Measurements from ENCODE around the gene EVL. TPM values are rescaled to one million over a fixed set of nuclear protein-coding genes. Genes with fewer than 3 reads are reported as not detected.
A peak's percentile ranks its signal among the peaks of the same experiment; 100 is the strongest.

EVL gene
- polyA plus RNA-seq, 4 donors: 21.0 to 102 (median 31.8) TPM

GRCh38 chr14:100107236-100107635, 42.0 kb downstream of the EVL start:
- H3K4me1 ChIP-seq (ENCODE audit: control insufficient read depth in 3 of 3, insufficient read depth in 2 of 3, low read depth in 1 of 3, low read length in 2 of 3): peaks cover 0 to 8% (median 4%) of the 10 kb centered on the region in 3 donors
- H3K27ac ChIP-seq (ENCODE audit: low read depth in 1 of 3, low read length in 2 of 3): peak overlapping the region in 1 of 3 donors; percentile 48

GRCh38 chr14:100108042-100108825, 43.0 kb downstream of the EVL start:
- H3K4me3 ChIP-seq (ENCODE audit: low read depth in 1 of 3, low read length in 3 of 3): no peak overlapping the region
- DNase-seq: peak; percentile 72 to 85
- H3K27ac ChIP-seq (ENCODE audit: low read depth in 1 of 3, low read length in 2 of 3): peak overlapping the region in 1 of 3 donors; percentile 32
- peaks cover 0 to 55% (median 0%) of the 10 kb centered on the region in 3 donors for H3K36me3 ChIP-seq (ENCODE audit: control insufficient read depth in 3 of 3, insufficient read depth in 2 of 3, low read depth in 1 of 3, low read length in 3 of 3)
- no peaks in the 10 kb centered on the region for H3K27me3 ChIP-seq (ENCODE audit: control insufficient read depth in 3 of 3, insufficient read depth in 3 of 3, low read length in 3 of 3)
- H3K9me3 ChIP-seq (ENCODE audit: control insufficient read depth in 2 of 2, insufficient read depth in 1 of 2, low read depth in 1 of 2, low read length in 1 of 2): no peaks in the 10 kb centered on the region
- no peak for FAIRE-seq
- WGBS, 3 donors: 29 to 35% (median 34%) methylated on average over 13 of the region's 13 CpGs
- peaks cover 0 to 8% (median 4%) of the 10 kb centered on the region in 3 donors for H3K4me1 ChIP-seq (ENCODE audit: control insufficient read depth in 3 of 3, insufficient read depth in 2 of 3, low read depth in 1 of 3, low read length in 2 of 3)

More at GRCh38 chr14:100107236-100107635, 42.0 kb downstream of the EVL start:
- 77 to 87% (median 87%) methylated on average over 5 of the region's 5 CpGs for WGBS, 3 donors
- Histone ChIP-seq H3K4me3 (ENCODE audit: low read depth in 1 of 3, low read length in 3 of 3) (no peak overlapping the region), H3K9me3 (ENCODE audit: control insufficient read depth in 2 of 2, insufficient read depth in 1 of 2, low read depth in 1 of 2, low read length in 1 of 2) (no peaks in the 10 kb centered on the region), H3K27me3 (ENCODE audit: control insufficient read depth in 3 of 3, insufficient read depth in 3 of 3, low read length in 3 of 3) (no peaks in the 10 kb centered on the region), H3K36me3 (ENCODE audit: control insufficient read depth in 3 of 3, insufficient read depth in 2 of 3, low read depth in 1 of 3, low read length in 3 of 3) (peaks cover 0 to 53% (median 0%) of the 10 kb centered on the region in 3 donors)
- DNase-seq: no peak
- FAIRE-seq: no peak

- no peak overlapping the region for H3K27ac ChIP-seq (ENCODE audit: low read depth in 1 of 3, low read length in 2 of 3)
- WGBS, 3 donors: 81 to 85% (median 85%) methylated on average over 10 of the region's 10 CpGs
- H3K9me3 ChIP-seq (ENCODE audit: control insufficient read depth in 2 of 2, insufficient read depth in 1 of 2, low read depth in 1 of 2, low read length in 1 of 2): no peaks in the 10 kb centered on the region
- H3K4me1 ChIP-seq (ENCODE audit: control insufficient read depth in 3 of 3, insufficient read depth in 2 of 3, low read depth in 1 of 3, low read length in 2 of 3): peaks cover 0 to 4% (median 2%) of the 10 kb centered on the region in 3 donors
- H3K4me3 ChIP-seq (ENCODE audit: low read depth in 1 of 3, low read length in 3 of 3): no peak overlapping the region
- H3K27me3 ChIP-seq (ENCODE audit: control insufficient read depth in 3 of 3, insufficient read depth in 3 of 3, low read length in 3 of 3): no peaks in the 10 kb centered on the region
- no peak for DNase-seq
- peaks cover 0 to 49% (median 0%) of the 10 kb centered on the region in 3 donors for H3K36me3 ChIP-seq (ENCODE audit: control insufficient read depth in 3 of 3, insufficient read depth in 2 of 3, low read depth in 1 of 3, low read length in 3 of 3)
- FAIRE-seq: no peak
Measured at GRCh38 chr14:100108840-100109593, 43.8 kb downstream of the EVL start.

GRCh38 chr14:100109594-100109955, 44.4 kb downstream of the EVL start:
- WGBS, 3 donors: 87 to 96% (median 93%) methylated on average over 9 of the region's 9 CpGs
- DNase-seq: no peak
- Histone ChIP-seq H3K4me3 (ENCODE audit: low read depth in 1 of 3, low read length in 3 of 3) (no peak overlapping the region), H3K9me3 (ENCODE audit: control insufficient read depth in 2 of 2, insufficient read depth in 1 of 2, low read depth in 1 of 2, low read length in 1 of 2) (no peaks in the 10 kb centered on the region), H3K4me1 (ENCODE audit: control insufficient read depth in 3 of 3, insufficient read depth in 2 of 3, low read depth in 1 of 3, low read length in 2 of 3) (peaks cover 0 to 4% (median 2%) of the 10 kb centered on the region in 3 donors), H3K27me3 (ENCODE audit: control insufficient read depth in 3 of 3, insufficient read depth in 3 of 3, low read length in 3 of 3) (no peaks in the 10 kb centered on the region), H3K36me3 (ENCODE audit: control insufficient read depth in 3 of 3, insufficient read depth in 2 of 3, low read depth in 1 of 3, low read length in 3 of 3) (peaks cover 0 to 54% (median 0%) of the 10 kb centered on the region in 3 donors), H3K27ac (ENCODE audit: low read depth in 1 of 3, low read length in 2 of 3) (no peak overlapping the region)
- no peak for FAIRE-seq

- peaks cover 0 to 52% (median 0%) of the 10 kb centered on the region in 3 donors for H3K36me3 ChIP-seq (ENCODE audit: control insufficient read depth in 3 of 3, insufficient read depth in 2 of 3, low read depth in 1 of 3, low read length in 3 of 3)
- H3K4me1 ChIP-seq (ENCODE audit: control insufficient read depth in 3 of 3, insufficient read depth in 2 of 3, low read depth in 1 of 3, low read length in 2 of 3): peaks cover 0 to 4% (median 2%) of the 10 kb centered on the region in 3 donors
- DNase-seq: no peak
- H3K27ac ChIP-seq (ENCODE audit: low read depth in 1 of 3, low read length in 2 of 3): no peak overlapping the region
- no peak for FAIRE-seq
- WGBS, 3 donors: 79 to 93% (median 89%) methylated on average over 5 to 6 of the region's 6 CpGs
- H3K9me3 ChIP-seq (ENCODE audit: control insufficient read depth in 2 of 2, insufficient read depth in 1 of 2, low read depth in 1 of 2, low read length in 1 of 2): no peaks in the 10 kb centered on the region
- H3K27me3 ChIP-seq (ENCODE audit: control insufficient read depth in 3 of 3, insufficient read depth in 3 of 3, low read length in 3 of 3): no peaks in the 10 kb centered on the region
- no peak overlapping the region for H3K4me3 ChIP-seq (ENCODE audit: low read depth in 1 of 3, low read length in 3 of 3)
Measured at GRCh38 chr14:100110816-100111215, 45.6 kb downstream of the EVL start.

DNA sequence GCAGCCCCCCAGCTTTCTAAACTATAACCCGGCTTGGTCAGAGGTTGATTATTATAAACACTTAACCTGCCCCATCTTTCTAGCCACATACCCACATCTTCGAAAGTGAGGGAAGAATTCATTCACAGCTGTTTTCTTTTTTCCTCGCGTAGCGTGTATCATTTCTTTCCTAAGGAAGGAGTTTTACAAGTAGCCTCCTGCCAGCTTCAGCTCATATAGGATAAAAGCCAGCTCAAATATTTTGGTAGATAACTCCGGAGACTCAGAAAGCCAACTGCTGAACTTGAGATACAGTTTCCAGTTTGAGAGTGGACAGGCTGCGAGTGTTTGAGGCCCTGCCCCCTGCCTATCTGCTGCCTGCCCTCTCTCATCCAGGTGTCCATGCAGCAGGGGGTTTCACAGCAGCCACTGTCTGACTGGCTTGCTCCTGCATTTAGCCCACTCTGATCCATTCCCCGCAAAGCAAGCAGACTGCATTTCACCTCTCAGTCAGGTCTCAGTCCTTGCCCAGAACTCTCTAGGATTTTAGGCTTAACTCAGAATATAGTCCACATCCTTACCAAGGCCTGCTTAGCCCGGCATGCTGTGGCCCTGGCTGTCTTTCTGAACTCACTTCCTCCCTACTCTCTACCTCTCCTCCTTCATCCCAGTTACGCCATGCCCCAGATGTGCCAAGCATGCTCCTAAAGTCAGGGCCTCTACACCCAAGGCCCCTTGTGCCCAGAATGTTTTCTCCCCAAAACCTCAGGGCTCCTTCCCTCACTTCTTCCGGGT, 46.9 kb downstream of the EVL start:
- Histone ChIP-seq H3K4me1 (ENCODE audit: control insufficient read depth in 3 of 3, insufficient read depth in 2 of 3, low read depth in 1 of 3, low read length in 2 of 3) (peaks cover 0 to 4% (median 0%) of the 10 kb centered on the region in 3 donors), H3K36me3 (ENCODE audit: control insufficient read depth in 3 of 3, insufficient read depth in 2 of 3, low read depth in 1 of 3, low read length in 3 of 3) (peaks cover 0 to 57% (median 0%) of the 10 kb centered on the region in 3 donors), H3K27me3 (ENCODE audit: control insufficient read depth in 3 of 3, insufficient read depth in 3 of 3, low read length in 3 of 3) (no peaks in the 10 kb centered on the region), H3K9me3 (ENCODE audit: control insufficient read depth in 2 of 2, insufficient read depth in 1 of 2, low read depth in 1 of 2, low read length in 1 of 2) (no peaks in the 10 kb centered on the region), H3K4me3 (ENCODE audit: low read depth in 1 of 3, low read length in 3 of 3) (no peak overlapping the region), H3K27ac (ENCODE audit: low read depth in 1 of 3, low read length in 2 of 3) (no peak overlapping the region)
- WGBS, 3 donors: 86 to 94% (median 89%) methylated on average over 11 of the region's 11 CpGs
- FAIRE-seq: no peak
- DNase-seq: no peak

- 94 to 96% (median 94%) methylated on average over 13 of the region's 13 CpGs for WGBS, 3 donors
- H3K9me3 ChIP-seq (ENCODE audit: control insufficient read depth in 2 of 2, insufficient read depth in 1 of 2, low read depth in 1 of 2, low read length in 1 of 2): no peaks in the 10 kb centered on the region
- no peaks in the 10 kb centered on the region for H3K27me3 ChIP-seq (ENCODE audit: control insufficient read depth in 3 of 3, insufficient read depth in 3 of 3, low read length in 3 of 3)
- H3K27ac ChIP-seq (ENCODE audit: low read depth in 1 of 3, low read length in 2 of 3): no peak overlapping the region
- FAIRE-seq (no peak), DNase-seq (no peak)
- peaks cover 0 to 54% (median 0%) of the 10 kb centered on the region in 3 donors for H3K36me3 ChIP-seq (ENCODE audit: control insufficient read depth in 3 of 3, insufficient read depth in 2 of 3, low read depth in 1 of 3, low read length in 3 of 3)
- no peak overlapping the region for H3K4me3 ChIP-seq (ENCODE audit: low read depth in 1 of 3, low read length in 3 of 3)
- no peaks in the 10 kb centered on the region for H3K4me1 ChIP-seq (ENCODE audit: control insufficient read depth in 3 of 3, insufficient read depth in 2 of 3, low read depth in 1 of 3, low read length in 2 of 3)
Measured at GRCh38 chr14:100114109-100114765, 49.0 kb downstream of the EVL start.
